ENCODE data around the gene CNTN2. TPM values are rescaled to one million over a fixed set of nuclear protein-coding genes. Genes with fewer than 3 reads are reported as not detected.

The CNTN2 gene
- total RNA-seq, 2 donors from 2014 or later = not detected

DNA sequence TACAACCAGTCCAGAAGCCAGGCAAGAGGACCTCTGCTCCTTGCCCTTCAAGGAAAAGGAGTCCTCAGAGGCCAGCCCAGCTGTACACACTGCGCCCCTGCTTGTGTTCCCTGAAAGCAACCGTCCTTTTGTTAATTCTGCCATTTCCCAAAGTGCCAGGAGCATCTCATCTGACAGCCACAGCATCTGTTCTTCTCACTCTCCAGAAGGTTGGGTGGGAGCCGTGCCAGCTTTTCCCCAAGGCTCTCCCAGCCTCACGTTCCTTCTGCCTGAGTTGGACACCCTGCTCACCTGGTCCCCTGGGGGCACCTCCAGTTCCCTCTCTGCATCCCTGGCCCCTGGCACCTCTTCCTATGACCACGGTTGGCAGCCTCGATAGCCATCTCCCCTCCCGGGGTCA, 10.5 kb upstream of the CNTN2 start:
- Mint-ChIP-seq H3K4me3 (no peak overlapping the region), H3K27ac (no peak overlapping the region), H3K36me3 (no peaks in the 10 kb centered on the region), H3K27me3 (peaks cover 6% of the 10 kb centered on the region in 2 donors), H3K4me1 (ENCODE audit: low read depth in 2 of 2) (no peaks in the 10 kb centered on the region), H3K9me3 (no peaks in the 10 kb centered on the region)
- DNase-seq (ENCODE audit: low spot score) = no peak
- ATAC-seq = no peak

- no peak for ATAC-seq
- H3K36me3 Mint-ChIP-seq = no peaks in the 10 kb centered on the region
- H3K4me3 Mint-ChIP-seq = no peak overlapping the region
- no peaks in the 10 kb centered on the region for H3K9me3 Mint-ChIP-seq
- DNase-seq (ENCODE audit: low spot score) = no peak
- peaks cover 0 to 17% of the 10 kb centered on the region in 2 donors for H3K27me3 Mint-ChIP-seq
- no peaks in the 10 kb centered on the region for H3K4me1 Mint-ChIP-seq (ENCODE audit: low read depth in 2 of 2)
- no peak overlapping the region for H3K27ac Mint-ChIP-seq
Observed at GRCh38 chr1:205037539-205037938, 5.5 kb upstream of the CNTN2 start.

- ATAC-seq = no peak
- peaks cover 0 to 17% of the 10 kb centered on the region in 2 donors for H3K27me3 Mint-ChIP-seq
- no peaks in the 10 kb centered on the region for H3K36me3 Mint-ChIP-seq
- no peak overlapping the region for H3K4me3 Mint-ChIP-seq
- H3K9me3 Mint-ChIP-seq = no peaks in the 10 kb centered on the region
- H3K27ac Mint-ChIP-seq = no peak overlapping the region
- no peaks in the 10 kb centered on the region for H3K4me1 Mint-ChIP-seq (ENCODE audit: low read depth in 2 of 2)
- no peak for DNase-seq (ENCODE audit: low spot score)
Observed at GRCh38 chr1:205038132-205038786, 4.8 kb upstream of the CNTN2 start.

DNA sequence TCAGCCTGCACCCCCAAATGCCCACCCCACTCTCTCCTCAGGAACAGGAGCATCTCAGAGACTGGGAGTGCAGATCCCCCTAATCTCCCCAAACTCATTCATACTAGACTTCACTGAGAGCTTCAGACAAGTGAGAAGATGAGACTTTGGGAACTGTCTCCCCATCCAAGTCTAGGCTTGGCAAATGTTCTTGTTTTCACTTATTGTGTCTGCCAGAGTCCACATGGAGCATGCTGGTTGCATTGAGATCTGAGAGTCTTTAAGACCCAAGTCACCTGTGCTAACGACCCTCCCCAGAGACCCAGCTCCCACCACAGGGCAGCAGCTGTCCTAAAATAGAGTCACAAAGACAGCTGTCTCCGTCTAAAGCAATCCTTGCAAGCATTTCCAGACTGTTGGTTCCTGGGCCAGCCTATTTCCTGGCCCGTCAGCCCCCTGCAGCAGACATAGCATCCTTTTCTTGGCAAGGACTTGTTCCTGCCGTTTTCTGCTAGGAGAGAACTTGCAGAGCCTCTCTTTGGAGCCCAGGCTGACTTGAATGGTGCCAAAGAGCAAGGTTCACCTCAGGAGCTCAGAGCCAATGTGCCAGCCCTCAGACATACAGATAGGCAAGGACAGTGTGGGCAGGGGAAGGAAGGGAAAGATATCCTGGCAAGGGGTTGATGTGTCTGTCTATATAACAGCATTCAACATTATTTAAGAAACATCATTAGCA, 1.9 kb upstream of the CNTN2 start:
- ATAC-seq = no peak
- no peaks in the 10 kb centered on the region for H3K4me1 Mint-ChIP-seq (ENCODE audit: low read depth in 2 of 2)
- no peaks in the 10 kb centered on the region for H3K36me3 Mint-ChIP-seq
- no peak overlapping the region for H3K4me3 Mint-ChIP-seq
- no peaks in the 10 kb centered on the region for H3K9me3 Mint-ChIP-seq
- H3K27me3 Mint-ChIP-seq = peaks cover 11 to 27% of the 10 kb centered on the region in 2 donors
- no peak for DNase-seq (ENCODE audit: low spot score)
- H3K27ac Mint-ChIP-seq = no peak overlapping the region

DNA sequence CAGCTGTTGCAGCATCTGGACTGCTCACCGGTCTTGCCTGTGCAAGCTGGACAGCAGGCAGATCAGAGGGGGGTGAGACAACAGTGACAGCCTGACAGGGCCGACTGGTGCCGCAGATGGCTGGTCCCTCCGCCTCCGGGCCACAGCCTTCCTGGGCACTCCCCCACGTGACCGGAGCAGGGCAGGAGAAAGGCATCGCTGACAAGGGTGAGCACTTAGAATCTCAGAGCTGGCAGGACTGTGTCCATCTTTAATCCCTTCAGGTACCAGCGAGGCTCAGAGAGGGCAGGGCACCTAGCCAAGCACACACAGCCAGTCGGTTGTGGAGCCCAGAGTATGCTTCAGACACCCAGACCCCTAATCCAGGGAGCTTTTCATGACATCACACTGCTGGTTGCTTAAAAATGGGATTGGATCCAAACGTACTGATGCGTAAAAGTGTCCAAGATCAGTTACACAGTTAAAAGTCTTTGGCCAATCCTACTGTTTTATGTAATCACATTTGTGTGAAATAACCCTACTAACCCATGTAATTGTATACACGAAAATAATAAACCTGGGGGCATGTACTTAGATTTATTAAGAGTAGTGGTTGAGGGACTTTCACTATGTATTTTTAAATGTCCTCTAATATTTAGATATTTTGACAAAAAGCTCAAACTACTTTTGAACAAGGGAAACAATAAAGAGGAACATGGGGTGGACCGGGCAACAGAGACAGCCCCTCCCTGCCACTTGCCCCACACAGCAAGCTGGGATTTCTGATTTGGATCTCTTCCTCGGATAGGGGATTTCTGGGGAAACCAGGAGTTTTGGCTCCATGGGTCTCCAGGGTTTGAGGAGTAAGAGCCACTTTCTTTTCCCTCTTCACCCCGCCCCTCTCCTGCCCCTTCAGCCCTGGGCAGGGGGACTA, 758 bp upstream of the CNTN2 start:
- Mint-ChIP-seq H3K27me3 (peaks cover 11 to 23% of the 10 kb centered on the region in 2 donors), H3K27ac (no peak overlapping the region), H3K36me3 (no peaks in the 10 kb centered on the region), H3K4me1 (ENCODE audit: low read depth in 2 of 2) (no peaks in the 10 kb centered on the region), H3K9me3 (no peaks in the 10 kb centered on the region), H3K4me3 (no peak overlapping the region)
- no peak for ATAC-seq
- no peak for DNase-seq (ENCODE audit: low spot score)

DNA sequence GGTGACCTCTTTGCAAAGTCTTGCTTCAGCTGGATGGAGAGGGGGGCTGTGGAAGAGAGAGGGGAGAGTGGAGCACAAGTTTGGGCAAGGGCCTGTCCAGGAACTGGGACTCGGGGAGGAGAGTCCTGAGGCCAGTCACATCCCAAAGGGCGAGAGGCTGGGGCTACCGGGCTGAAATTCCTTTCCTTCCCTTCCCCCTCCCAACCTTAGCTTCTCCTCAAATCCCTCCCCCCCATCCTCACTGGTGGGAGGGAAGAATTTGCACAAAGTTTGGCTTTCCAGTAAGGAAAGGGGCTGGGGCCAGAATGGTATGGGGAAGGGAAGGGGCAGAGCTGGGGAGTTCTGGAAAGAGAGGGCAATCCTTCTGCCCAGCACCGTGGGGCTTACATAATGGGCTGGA, 854 bp downstream of the CNTN2 start:
- H3K4me3 Mint-ChIP-seq = no peak overlapping the region
- DNase-seq (ENCODE audit: low spot score) = no peak
- H3K27me3 Mint-ChIP-seq = peaks cover 11 to 22% of the 10 kb centered on the region in 2 donors
- no peak for ATAC-seq
- H3K9me3 Mint-ChIP-seq = no peaks in the 10 kb centered on the region
- H3K27ac Mint-ChIP-seq = no peak overlapping the region
- no peaks in the 10 kb centered on the region for H3K4me1 Mint-ChIP-seq (ENCODE audit: low read depth in 2 of 2)
- H3K36me3 Mint-ChIP-seq = no peaks in the 10 kb centered on the region

DNA sequence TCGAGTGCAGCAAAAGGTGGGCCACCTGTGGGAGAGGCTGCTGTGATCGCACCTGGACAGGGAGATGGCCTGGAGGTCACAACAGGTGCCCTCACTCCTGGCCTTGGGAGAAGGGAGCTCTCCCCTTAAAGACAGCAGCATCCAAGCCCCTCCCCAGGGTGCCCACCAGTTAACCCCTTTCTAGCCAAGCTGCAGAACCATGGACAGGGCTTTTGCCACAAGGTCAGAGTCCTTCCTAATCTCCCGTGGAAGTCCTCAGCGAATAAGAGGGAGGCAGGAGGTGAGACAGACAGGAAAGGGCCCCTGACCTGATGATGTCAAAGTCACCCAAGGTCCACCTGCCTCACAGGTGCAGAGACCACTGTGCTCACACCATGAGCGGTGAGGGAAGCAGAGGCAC, 1.7 kb downstream of the CNTN2 start:
- H3K36me3 Mint-ChIP-seq = no peaks in the 10 kb centered on the region
- no peak overlapping the region for H3K4me3 Mint-ChIP-seq
- no peak for ATAC-seq
- H3K4me1 Mint-ChIP-seq (ENCODE audit: low read depth in 2 of 2) = no peaks in the 10 kb centered on the region
- H3K27me3 Mint-ChIP-seq = peaks cover 11 to 19% of the 10 kb centered on the region in 2 donors
- H3K27ac Mint-ChIP-seq = no peak overlapping the region
- no peaks in the 10 kb centered on the region for H3K9me3 Mint-ChIP-seq
- no peak for DNase-seq (ENCODE audit: low spot score)

GRCh38 chr1:205045146-205045545, 2.1 kb downstream of the CNTN2 start:
- no peaks in the 10 kb centered on the region for H3K9me3 Mint-ChIP-seq
- no peak for ATAC-seq
- H3K4me1 Mint-ChIP-seq (ENCODE audit: low read depth in 2 of 2) = no peaks in the 10 kb centered on the region
- no peak overlapping the region for H3K27ac Mint-ChIP-seq
- H3K27me3 Mint-ChIP-seq = peaks cover 11 to 19% of the 10 kb centered on the region in 2 donors
- no peak overlapping the region for H3K4me3 Mint-ChIP-seq
- DNase-seq (ENCODE audit: low spot score) = no peak
- no peaks in the 10 kb centered on the region for H3K36me3 Mint-ChIP-seq

- Mint-ChIP-seq H3K27me3 (peaks cover 10 to 18% of the 10 kb centered on the region in 2 donors), H3K27ac (no peak overlapping the region)
Observed at GRCh38 chr1:205046870-205047269, 3.9 kb downstream of the CNTN2 start.

GRCh38 chr1:205047764-205048231, 4.8 kb downstream of the CNTN2 start:
- Mint-ChIP-seq H3K4me3 (no peak overlapping the region), H3K27ac (no peak overlapping the region), H3K9me3 (no peaks in the 10 kb centered on the region), H3K36me3 (no peaks in the 10 kb centered on the region), H3K27me3 (peaks cover 10 to 18% of the 10 kb centered on the region in 2 donors), H3K4me1 (ENCODE audit: low read depth in 2 of 2) (no peaks in the 10 kb centered on the region)
- DNase-seq (ENCODE audit: low spot score) = no peak
- no peak for ATAC-seq

More at GRCh38 chr1:205046870-205047269, 3.9 kb downstream of the CNTN2 start:
- H3K4me1 Mint-ChIP-seq (ENCODE audit: low read depth in 2 of 2) = no peaks in the 10 kb centered on the region
- DNase-seq (ENCODE audit: low spot score) (no peak), ATAC-seq (no peak)
- H3K9me3 Mint-ChIP-seq = no peaks in the 10 kb centered on the region
- no peak overlapping the region for H3K4me3 Mint-ChIP-seq
- no peaks in the 10 kb centered on the region for H3K36me3 Mint-ChIP-seq

DNA sequence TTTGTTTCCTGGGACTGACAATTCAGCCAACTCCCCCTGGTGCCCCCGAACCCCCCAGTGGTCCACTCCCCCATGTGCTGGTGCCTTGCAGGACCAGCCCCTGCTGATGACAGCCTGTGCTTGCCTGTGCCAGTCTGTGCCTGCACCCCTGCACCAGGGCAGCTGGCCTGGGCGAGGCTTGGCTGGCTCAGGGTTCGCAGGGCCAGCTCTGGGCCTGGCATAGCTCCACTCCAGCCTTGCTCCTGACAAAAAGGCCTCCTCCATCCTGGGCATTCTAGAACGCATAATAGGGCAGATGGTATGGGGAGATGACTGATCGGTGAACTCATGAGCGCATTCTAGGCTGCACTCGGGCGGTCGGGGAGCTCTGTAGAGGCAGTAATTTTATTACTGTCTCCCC, 5.4 kb downstream of the CNTN2 start:
- no peak for DNase-seq (ENCODE audit: low spot score)
- no peaks in the 10 kb centered on the region for H3K9me3 Mint-ChIP-seq

DNA sequence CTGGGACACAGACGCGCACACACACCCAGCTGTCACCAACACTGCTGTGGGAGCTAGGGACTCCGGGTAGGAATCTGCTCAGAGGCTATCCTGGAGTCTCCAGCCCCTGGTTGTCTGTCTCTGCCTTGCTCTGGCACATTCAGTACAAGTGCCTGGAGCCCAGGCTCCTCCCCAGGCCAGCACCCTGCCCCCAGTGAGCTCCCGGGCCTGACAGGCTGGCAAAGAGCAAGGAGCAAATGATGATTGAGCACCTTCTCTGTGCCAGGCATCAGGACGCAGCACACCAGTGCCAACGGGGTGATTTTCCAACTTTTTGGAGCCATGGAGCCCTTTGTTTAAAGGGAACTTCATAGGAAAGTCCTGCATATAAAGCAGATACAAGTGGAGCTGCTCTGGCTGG, 6.5 kb downstream of the CNTN2 start:
- Mint-ChIP-seq H3K36me3 (no peaks in the 10 kb centered on the region), H3K27me3 (peaks cover 7 to 18% of the 10 kb centered on the region in 2 donors), H3K9me3 (no peaks in the 10 kb centered on the region), H3K27ac (no peak overlapping the region), H3K4me3 (no peak overlapping the region), H3K4me1 (ENCODE audit: low read depth in 2 of 2) (no peaks in the 10 kb centered on the region)
- ATAC-seq (no peak), DNase-seq (ENCODE audit: low spot score) (no peak)

More for the DNA sequence above, 5.4 kb downstream of the CNTN2 start:
- no peak overlapping the region for H3K27ac Mint-ChIP-seq
- ATAC-seq = no peak
- H3K36me3 Mint-ChIP-seq = no peaks in the 10 kb centered on the region
- peaks cover 10 to 18% of the 10 kb centered on the region in 2 donors for H3K27me3 Mint-ChIP-seq
- no peaks in the 10 kb centered on the region for H3K4me1 Mint-ChIP-seq (ENCODE audit: low read depth in 2 of 2)
- H3K4me3 Mint-ChIP-seq = no peak overlapping the region

DNA sequence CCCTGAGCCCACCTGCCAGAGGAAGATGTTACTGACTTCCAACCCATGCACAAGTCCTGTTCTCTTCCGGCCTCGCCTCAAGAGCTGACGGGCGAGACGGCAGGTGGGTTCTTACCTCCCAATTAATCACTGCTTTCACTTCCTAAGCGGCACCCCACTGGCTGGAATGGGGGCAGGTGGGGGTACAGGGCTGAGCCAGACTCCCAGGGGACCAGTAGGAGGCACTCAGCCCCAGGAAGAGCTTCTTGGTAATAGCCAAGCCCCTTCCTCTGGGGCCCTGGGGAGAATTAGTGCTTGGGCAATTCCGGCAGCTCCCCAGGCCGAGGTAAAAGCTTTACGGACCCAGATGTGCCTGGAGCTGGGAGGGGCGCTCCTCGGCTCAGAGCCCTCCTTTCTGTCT, 9.7 kb downstream of the CNTN2 start:
- Mint-ChIP-seq H3K36me3 (no peaks in the 10 kb centered on the region), H3K4me3 (no peak overlapping the region), H3K9me3 (no peaks in the 10 kb centered on the region), H3K4me1 (ENCODE audit: low read depth in 2 of 2) (no peaks in the 10 kb centered on the region), H3K27ac (no peak overlapping the region), H3K27me3 (peaks cover 0 to 7% of the 10 kb centered on the region in 2 donors)
- no peak for ATAC-seq
- DNase-seq (ENCODE audit: low spot score) = no peak

- no peak for ATAC-seq
- Mint-ChIP-seq H3K36me3 (no peaks in the 10 kb centered on the region), H3K27me3 (peaks cover 0 to 7% of the 10 kb centered on the region in 2 donors), H3K4me1 (ENCODE audit: low read depth in 2 of 2) (no peaks in the 10 kb centered on the region), H3K4me3 (no peak overlapping the region), H3K9me3 (no peaks in the 10 kb centered on the region), H3K27ac (no peak overlapping the region)
- no peak for DNase-seq (ENCODE audit: low spot score)
Observed at GRCh38 chr1:205053296-205053695, 10.3 kb downstream of the CNTN2 start.

All from natural killer cell treated with Interleukin-12 subunit alpha and Interleukin-12 subunit beta and Interleukin-15 and Interleukin-18, amount 100 ng/mL, for 72 hours (primary cell).